Sigmoid colon (tissue), 7 donors: ENCODE results near the gene MEDAG. TPM values are rescaled to one million over a fixed set of nuclear protein-coding genes. Genes with fewer than 3 reads are reported as not detected.
A peak's percentile ranks its signal among the peaks of the same experiment; 100 is the strongest.

Source experiments
- DNase-seq: peaks from one replicate; pipeline ENCODE4 v3.0.0-alpha.2; 2019
- H3K27ac ChIP-seq, 4 donors: fragments of 200-600 bp; sonication (generic); one replicate each; pipeline ENCODE4 v1.5.1; 2016 to 2019; ENCODE audit warnings: mild to moderate bottlenecking in 1 of 4
- H3K27me3 ChIP-seq, 3 donors: fragments of 200-600 bp; sonication (generic); one replicate each; pipeline ENCODE4 v1.5.1; 2019; ENCODE audit warnings: mild to moderate bottlenecking in 1 of 3
- H3K36me3 ChIP-seq, 4 donors: fragments of 200-600 bp; sonication (generic); one replicate each; pipeline ENCODE4 v1.5.1; 2016 to 2019
- H3K4me1 ChIP-seq, 4 donors: fragments of 200-600 bp; sonication (generic); one replicate each; pipeline ENCODE4 v1.5.1; 2017 to 2019
- H3K4me3 ChIP-seq, 4 donors: fragments of 200-600 bp; sonication (generic); one replicate each; pipeline ENCODE4 v1.5.1; 2017 to 2019; ENCODE audit warnings: mild to moderate bottlenecking in 2 of 4, moderate library complexity in 1 of 4
- H3K9me3 ChIP-seq, 4 donors: fragments of 200-600 bp in 3 of 4; sonication (generic) in 3 of 4; one replicate each; pipeline versions ENCODE4 v1.5.1 to v1.6.1; 2013 to 2019
- CTCF ChIP-seq, 4 experiments: fragments of 450-650 bp in 3 of 4; fragments of 200-600 bp in 1 of 4; IDR thresholded peaks; one replicate each; pipeline ENCODE4 v1.5.1; 2016 to 2019; ENCODE audit warnings: antibody characterized with exemption in 4 of 4, mild to moderate bottlenecking in 3 of 4, moderate library complexity in 2 of 4
- EP300 ChIP-seq, 4 donors: sonication (generic); formaldehyde crosslinking; IDR thresholded peaks; one replicate each; pipeline ENCODE4 v1.6.1; 2017; ENCODE audit warnings: antibody characterized with exemption in 4 of 4
- POLR2A ChIP-seq, 2 donors: fragments of 450-650 bp; IDR thresholded peaks; one replicate each; pipeline ENCODE4 v1.6.1; 2016; ENCODE audit warnings: antibody characterized with exemption in 2 of 2, mild to moderate bottlenecking in 2 of 2, moderate library complexity in 2 of 2
- POLR2AphosphoS5 ChIP-seq, 4 donors: sonication (generic); formaldehyde crosslinking; IDR thresholded peaks; one replicate each; pipeline ENCODE4 v1.6.1; 2017; ENCODE audit warnings: antibody characterized with exemption in 4 of 4
- WGBS, 2 donors: extraction: QIAGEN DNeasy Blood & Tissue Kit; methylation state at CpG; one replicate each; pipeline ENCODE4 v1.1.7; 2013; 5-methylcytosine and 5-hydroxymethylcytosine counted together
- intact Hi-C: fragments of 100-400 bp; cut with DNase I; formaldehyde crosslinking; loops from one replicate; pipeline ENCODE4 v1.15.1; 2023
- polyA plus RNA-seq, 3 donors: library from polyadenylated mRNA; stranded (reverse); fragments of 200-250 nt; gene quantifications; one replicate each; pipeline ENCODE4 v1.2.3, GENCODE V29; 2013
- total RNA-seq, 4 donors: library from RNA; depleted of rRNA; stranded (reverse); fragments of >200 nt; gene quantifications; one replicate each; pipeline ENCODE4 v1.1.0, GENCODE V29; 2016
- donor health status: healthy with polysubstance abuse.
- donor health status: Bipolar disorder and iron deficiency.
- donor health status: healthy.

Gene MEDAG
- total and polyA plus RNA-seq, 7 donors, result 1.4 to 42.1 (median 16.3) TPM

GRCh38 chr13:30892966-30893365 is 13.1 kb upstream of the MEDAG start:
- TF ChIP-seq EP300 (IDR thresholded peaks at IDR 0.05), result no peak
- peak in 1 of 4 experiments; percentile 12 for TF ChIP-seq CTCF (IDR thresholded peaks at IDR 0.05)
- TF ChIP-seq POLR2AphosphoS5 (IDR thresholded peaks at IDR 0.05), result no peak
- no peak overlapping the region for H3K4me3 ChIP-seq
- H3K36me3 ChIP-seq, result no peaks in the 10 kb centered on the region
- no peak overlapping the region for H3K27ac ChIP-seq
- H3K4me1 ChIP-seq, result no peaks in the 10 kb centered on the region
- intact Hi-C loops, result no loop called here
- WGBS, 2 donors, result 36 to 47% methylated on average over 6 of the region's 6 CpGs
- no peaks in the 10 kb centered on the region for H3K27me3 ChIP-seq
- no peaks in the 10 kb centered on the region for H3K9me3 ChIP-seq
- no peak for DNase-seq

GRCh38 chr13:30895773-30896172 is 10.3 kb upstream of the MEDAG start:
- Histone ChIP-seq H3K4me1 (no peaks in the 10 kb centered on the region), H3K36me3 (no peaks in the 10 kb centered on the region), H3K9me3 (no peaks in the 10 kb centered on the region), H3K27me3 (no peaks in the 10 kb centered on the region), H3K27ac (peak overlapping the region in 1 of 4 donors; percentile 20), H3K4me3 (no peak overlapping the region)
- intact Hi-C loops, result no loop called here
- 76 to 81% methylated on average over 4 of the region's 4 CpGs for WGBS, 2 donors
- TF ChIP-seq POLR2A (IDR thresholded peaks at IDR 0.05) (no peak), POLR2AphosphoS5 (IDR thresholded peaks at IDR 0.05) (peak in 3 of 4 donors; percentile 20 to 70 (median 34)), EP300 (IDR thresholded peaks at IDR 0.05) (peak in 1 of 4 donors; percentile 15)
- peak; percentile 87 for DNase-seq

- Histone ChIP-seq H3K4me3 (no peak overlapping the region), H3K4me1 (no peaks in the 10 kb centered on the region), H3K36me3 (no peaks in the 10 kb centered on the region), H3K27ac (peak overlapping the region in 2 of 4 donors; percentile 51 to 54), H3K9me3 (no peaks in the 10 kb centered on the region), H3K27me3 (no peaks in the 10 kb centered on the region)
- DNase-seq, result no peak
- intact Hi-C loops, result no loop called here
- TF ChIP-seq CTCF (IDR thresholded peaks at IDR 0.05) (no peak), POLR2A (IDR thresholded peaks at IDR 0.05) (no peak), EP300 (IDR thresholded peaks at IDR 0.05) (no peak), POLR2AphosphoS5 (IDR thresholded peaks at IDR 0.05) (no peak)
Measured at GRCh38 chr13:30898070-30898469, 8.0 kb upstream of the MEDAG start.

GRCh38 chr13:30898678-30899241 is 7.3 kb upstream of the MEDAG start:
- Histone ChIP-seq H3K27me3 (no peaks in the 10 kb centered on the region), H3K4me3 (no peak overlapping the region), H3K27ac (peak overlapping the region in 3 of 4 donors; percentile 20 to 54 (median 51)), H3K9me3 (no peaks in the 10 kb centered on the region), H3K4me1 (no peaks in the 10 kb centered on the region), H3K36me3 (no peaks in the 10 kb centered on the region)
- DNase-seq, result no peak
- 50 to 59% methylated on average over 7 of the region's 7 CpGs for whole genome bisulfite sequencing, 2 donors
- intact Hi-C loops, result no loop called here
- TF ChIP-seq POLR2A (IDR thresholded peaks at IDR 0.05), result no peak
- TF ChIP-seq EP300 (IDR thresholded peaks at IDR 0.05), result no peak
- peak in 2 of 4 donors; percentile 29 to 72 for TF ChIP-seq POLR2AphosphoS5 (IDR thresholded peaks at IDR 0.05)

GRCh38 chr13:30900436-30900835 is 5.6 kb upstream of the MEDAG start:
- intact Hi-C loops, result no loop called here
- H3K36me3 ChIP-seq, result no peaks in the 10 kb centered on the region
- peak overlapping the region in 1 of 4 donors; percentile 54 for H3K27ac ChIP-seq
- TF ChIP-seq POLR2A (IDR thresholded peaks at IDR 0.05), result no peak
- no peak for TF ChIP-seq EP300 (IDR thresholded peaks at IDR 0.05)
- no peak for TF ChIP-seq POLR2AphosphoS5 (IDR thresholded peaks at IDR 0.05)
- TF ChIP-seq CTCF (IDR thresholded peaks at IDR 0.05), result no peak
- no peaks in the 10 kb centered on the region for H3K9me3 ChIP-seq
- WGBS, 2 donors, result 80 to 82% methylated on average over 4 of the region's 4 CpGs
- DNase-seq, result no peak
- peaks cover 0 to 8% (median 0%) of the 10 kb centered on the region in 3 donors for H3K27me3 ChIP-seq
- no peak overlapping the region for H3K4me3 ChIP-seq
- no peaks in the 10 kb centered on the region for H3K4me1 ChIP-seq
